Measurements from ENCODE around the gene NINJ1. TPM values are rescaled to one million over a fixed set of nuclear protein-coding genes. Genes with fewer than 3 reads are reported as not detected.

The NINJ1 gene
- total RNA-seq, 1 experiment from 2014 or later: 41.3 TPM

DNA sequence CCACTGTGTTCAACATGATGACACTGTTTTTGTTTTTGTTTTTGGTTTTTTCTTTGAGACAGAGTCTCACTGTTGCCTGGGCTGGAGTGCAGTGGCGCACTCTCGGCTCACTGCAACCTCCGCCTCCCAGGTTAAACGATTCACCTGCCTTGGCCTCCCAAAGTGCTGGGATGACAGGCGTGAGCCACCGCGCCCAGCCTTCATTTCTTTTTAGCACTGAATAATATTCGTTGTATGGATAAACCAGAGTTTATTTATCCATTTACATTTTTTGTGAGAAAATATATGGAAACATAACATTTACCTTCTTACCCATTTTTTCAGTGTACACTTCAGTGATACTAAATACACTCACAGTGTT, 33.8 kb downstream of the NINJ1 start (continued):
- TF ChIP-seq, protein P1, sequence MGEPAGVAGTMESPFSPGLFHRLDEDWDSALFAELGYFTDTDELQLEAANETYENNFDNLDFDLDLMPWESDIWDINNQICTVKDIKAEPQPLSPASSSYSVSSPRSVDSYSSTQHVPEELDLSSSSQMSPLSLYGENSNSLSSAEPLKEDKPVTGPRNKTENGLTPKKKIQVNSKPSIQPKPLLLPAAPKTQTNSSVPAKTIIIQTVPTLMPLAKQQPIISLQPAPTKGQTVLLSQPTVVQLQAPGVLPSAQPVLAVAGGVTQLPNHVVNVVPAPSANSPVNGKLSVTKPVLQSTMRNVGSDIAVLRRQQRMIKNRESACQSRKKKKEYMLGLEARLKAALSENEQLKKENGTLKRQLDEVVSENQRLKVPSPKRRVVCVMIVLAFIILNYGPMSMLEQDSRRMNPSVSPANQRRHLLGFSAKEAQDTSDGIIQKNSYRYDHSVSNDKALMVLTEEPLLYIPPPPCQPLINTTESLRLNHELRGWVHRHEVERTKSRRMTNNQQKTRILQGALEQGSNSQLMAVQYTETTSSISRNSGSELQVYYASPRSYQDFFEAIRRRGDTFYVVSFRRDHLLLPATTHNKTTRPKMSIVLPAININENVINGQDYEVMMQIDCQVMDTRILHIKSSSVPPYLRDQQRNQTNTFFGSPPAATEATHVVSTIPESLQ (CRISPR knock-in tag; IDR thresholded peaks at IDR 0.05): no peak
- TF ChIP-seq HMGXB4 (CRISPR knock-in tag; IDR thresholded peaks at IDR 0.05) (no peak), FOXJ3 (CRISPR knock-in tag; IDR thresholded peaks at IDR 0.05; ENCODE audit: borderline replicate concordance) (no peak), GRHL2 (CRISPR knock-in tag; IDR thresholded peaks at IDR 0.05; ENCODE audit: insufficient replicate concordance, severe bottlenecking) (no peak), ELF4 (CRISPR knock-in tag; IDR thresholded peaks at IDR 0.05; ENCODE audit: low read depth) (no peak), CREB1 (CRISPR knock-in tag; IDR thresholded peaks at IDR 0.05) (no peak), IRF1 (CRISPR knock-in tag; IDR thresholded peaks at IDR 0.05) (no peak), ZNF121 (CRISPR knock-in tag; IDR thresholded peaks at IDR 0.05) (no peak), NFE2L1 (CRISPR knock-in tag; IDR thresholded peaks at IDR 0.05) (no peak), ZBTB43 (CRISPR knock-in tag; IDR thresholded peaks at IDR 0.05) (no peak), MYBL2 (CRISPR knock-in tag; IDR thresholded peaks at IDR 0.05) (no peak), AFF4 (CRISPR knock-in tag; IDR thresholded peaks at IDR 0.05; ENCODE audit: borderline replicate concordance) (no peak), ZNF232 (CRISPR knock-in tag; IDR thresholded peaks at IDR 0.05) (no peak)
- TF ChIP-seq, protein P2, sequence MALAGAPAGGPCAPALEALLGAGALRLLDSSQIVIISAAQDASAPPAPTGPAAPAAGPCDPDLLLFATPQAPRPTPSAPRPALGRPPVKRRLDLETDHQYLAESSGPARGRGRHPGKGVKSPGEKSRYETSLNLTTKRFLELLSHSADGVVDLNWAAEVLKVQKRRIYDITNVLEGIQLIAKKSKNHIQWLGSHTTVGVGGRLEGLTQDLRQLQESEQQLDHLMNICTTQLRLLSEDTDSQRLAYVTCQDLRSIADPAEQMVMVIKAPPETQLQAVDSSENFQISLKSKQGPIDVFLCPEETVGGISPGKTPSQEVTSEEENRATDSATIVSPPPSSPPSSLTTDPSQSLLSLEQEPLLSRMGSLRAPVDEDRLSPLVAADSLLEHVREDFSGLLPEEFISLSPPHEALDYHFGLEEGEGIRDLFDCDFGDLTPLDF (CRISPR knock-in tag; IDR thresholded peaks at IDR 0.05): no peak

DNA sequence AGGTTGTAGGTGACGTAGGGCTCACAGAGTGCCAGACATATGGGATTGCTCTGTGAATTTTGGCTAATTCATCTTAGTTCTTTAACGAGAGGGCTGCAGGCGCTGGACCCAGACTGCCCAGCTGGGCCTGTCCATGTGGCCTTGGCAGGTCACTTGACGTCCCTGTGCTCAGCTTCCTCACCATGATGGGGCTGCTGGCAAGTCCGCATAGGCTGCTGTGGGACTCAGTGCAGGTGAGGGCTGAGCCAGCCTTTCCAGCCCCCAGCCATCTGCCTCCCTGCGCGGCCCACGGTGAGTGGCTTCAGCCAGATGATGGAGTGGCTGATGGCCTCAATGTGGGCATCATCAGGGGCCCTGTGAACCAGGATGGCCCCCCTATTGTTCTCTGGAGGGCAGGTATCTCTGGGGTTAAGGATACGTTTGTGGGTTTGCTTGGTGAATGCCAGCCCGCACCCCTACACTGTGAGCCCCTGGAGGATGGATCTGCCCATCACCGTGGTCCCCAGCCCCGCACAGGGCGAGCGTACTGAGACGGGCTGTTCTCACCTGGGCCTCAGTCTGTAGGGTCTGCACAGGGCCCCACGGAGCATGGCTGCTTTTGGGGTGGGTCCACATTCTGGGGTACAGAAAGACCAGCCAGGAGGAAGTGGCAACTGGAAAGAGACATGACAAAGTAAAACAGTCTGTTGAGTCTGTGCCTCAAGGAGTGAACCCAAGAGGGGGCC, 34.3 kb downstream of the NINJ1 start:
- no peak for DNase-seq (ENCODE audit: low spot score)
- H3K9me3 Mint-ChIP-seq: peaks cover 14% of the 10 kb centered on the region
- TF ChIP-seq ZNF423 (CRISPR knock-in tag; IDR thresholded peaks at IDR 0.05): no peak
- TF ChIP-seq, protein P3, sequence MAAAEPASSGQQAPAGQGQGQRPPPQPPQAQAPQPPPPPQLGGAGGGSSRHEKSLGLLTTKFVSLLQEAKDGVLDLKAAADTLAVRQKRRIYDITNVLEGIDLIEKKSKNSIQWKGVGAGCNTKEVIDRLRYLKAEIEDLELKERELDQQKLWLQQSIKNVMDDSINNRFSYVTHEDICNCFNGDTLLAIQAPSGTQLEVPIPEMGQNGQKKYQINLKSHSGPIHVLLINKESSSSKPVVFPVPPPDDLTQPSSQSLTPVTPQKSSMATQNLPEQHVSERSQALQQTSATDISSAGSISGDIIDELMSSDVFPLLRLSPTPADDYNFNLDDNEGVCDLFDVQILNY (CRISPR knock-in tag; IDR thresholded peaks at IDR 0.05): no peak
- no peak for TF ChIP-seq AFF4 (CRISPR knock-in tag; IDR thresholded peaks at IDR 0.05; ENCODE audit: borderline replicate concordance)
- no peak for TF ChIP-seq ELF4 (CRISPR knock-in tag; IDR thresholded peaks at IDR 0.05; ENCODE audit: low read depth)
- no peak for TF ChIP-seq ZNF219 (CRISPR knock-in tag; IDR thresholded peaks at IDR 0.05; ENCODE audit: borderline replicate concordance)
- TF ChIP-seq, protein P4, sequence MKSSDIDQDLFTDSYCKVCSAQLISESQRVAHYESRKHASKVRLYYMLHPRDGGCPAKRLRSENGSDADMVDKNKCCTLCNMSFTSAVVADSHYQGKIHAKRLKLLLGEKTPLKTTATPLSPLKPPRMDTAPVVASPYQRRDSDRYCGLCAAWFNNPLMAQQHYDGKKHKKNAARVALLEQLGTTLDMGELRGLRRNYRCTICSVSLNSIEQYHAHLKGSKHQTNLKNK (CRISPR knock-in tag; IDR thresholded peaks at IDR 0.05): no peak

More for the DNA sequence above, 34.3 kb downstream of the NINJ1 start:
- H3K36me3 Mint-ChIP-seq: peaks cover 8% of the 10 kb centered on the region
- peaks cover 16% of the 10 kb centered on the region for H3K4me1 Mint-ChIP-seq
- ChIA-PET CTCF (no interaction called here), POLR2A (no interaction called here)
- no peak overlapping the region for H3K27ac Mint-ChIP-seq
- no peak overlapping the region for H3K4me3 Mint-ChIP-seq
- no peaks in the 10 kb centered on the region for H3K27me3 Mint-ChIP-seq (ENCODE audit: low read depth)
- ATAC-seq: no peak
